HEK293 (cell line): ENCODE measurements around the gene SF3B2.

ENCODE experiments used
- CTCF ChIP-seq: fragments of 450-650 bp; formaldehyde crosslinking; IDR thresholded peaks from 2 replicates; pipeline ENCODE4 v1.5.1; 2016; ENCODE audit warnings: missing biosample characterization, missing genetic modification characterization
- YY1 ChIP-seq: fragments of 450-650 bp; formaldehyde crosslinking; IDR thresholded peaks from 2 replicates; pipeline ENCODE4 v1.5.1; 2018; ENCODE audit warnings: missing biosample characterization, missing genetic modification characterization
- ZBTB8A ChIP-seq: fragments of 450-650 bp; formaldehyde crosslinking; IDR thresholded peaks from 2 replicates; pipeline ENCODE4 v1.5.1; 2016; ENCODE audit warnings: missing biosample characterization, missing genetic modification characterization
- ZNF19 ChIP-seq: fragments of 450-650 bp; formaldehyde crosslinking; IDR thresholded peaks from 2 replicates; pipeline ENCODE4; 2016; ENCODE audit warnings: missing biosample characterization, missing genetic modification characterization, low read depth
- ZNF214 ChIP-seq: fragments of 450-650 bp; formaldehyde crosslinking; IDR thresholded peaks from 2 replicates; pipeline ENCODE4 v1.5.1; 2017; ENCODE audit warnings: missing biosample characterization, mild to moderate bottlenecking, missing genetic modification characterization, borderline replicate concordance
- ZNF555 ChIP-seq: fragments of 450-650 bp; formaldehyde crosslinking; conservative IDR thresholded peaks from 2 replicates; pipeline ENCODE4 v1.5.1; 2017; ENCODE audit warnings: missing biosample characterization, mild to moderate bottlenecking, missing genetic modification characterization, inconsistent platforms
- ZNF621 ChIP-seq: fragments of 450-650 bp; formaldehyde crosslinking; IDR thresholded peaks from 2 replicates; pipeline ENCODE4 v1.5.1; 2017; ENCODE audit warnings: missing biosample characterization, missing genetic modification characterization
- ZNF639 ChIP-seq: fragments of 450-650 bp; formaldehyde crosslinking; IDR thresholded peaks from 2 replicates; pipeline ENCODE4 v1.5.1; 2016; ENCODE audit warnings: missing biosample characterization, missing genetic modification characterization
- ZNF645 ChIP-seq: fragments of 450-650 bp; formaldehyde crosslinking; IDR thresholded peaks from 2 replicates; pipeline ENCODE4; 2016; ENCODE audit warnings: missing biosample characterization, missing genetic modification characterization
- ZNF830 ChIP-seq: fragments of 450-650 bp; IDR thresholded peaks from 2 replicates; pipeline ENCODE4 v1.5.0; 2018; ENCODE audit warnings: missing biosample characterization, missing genetic modification characterization, low read depth, mild to moderate bottlenecking, moderate library complexity
- TF ChIP-seq, protein P1 (sequence below): fragments of 450-650 bp; formaldehyde crosslinking; IDR thresholded peaks from 2 replicates; pipeline ENCODE4 v1.5.1; 2016; ENCODE audit warnings: missing biosample characterization, missing genetic modification characterization

DNA sequence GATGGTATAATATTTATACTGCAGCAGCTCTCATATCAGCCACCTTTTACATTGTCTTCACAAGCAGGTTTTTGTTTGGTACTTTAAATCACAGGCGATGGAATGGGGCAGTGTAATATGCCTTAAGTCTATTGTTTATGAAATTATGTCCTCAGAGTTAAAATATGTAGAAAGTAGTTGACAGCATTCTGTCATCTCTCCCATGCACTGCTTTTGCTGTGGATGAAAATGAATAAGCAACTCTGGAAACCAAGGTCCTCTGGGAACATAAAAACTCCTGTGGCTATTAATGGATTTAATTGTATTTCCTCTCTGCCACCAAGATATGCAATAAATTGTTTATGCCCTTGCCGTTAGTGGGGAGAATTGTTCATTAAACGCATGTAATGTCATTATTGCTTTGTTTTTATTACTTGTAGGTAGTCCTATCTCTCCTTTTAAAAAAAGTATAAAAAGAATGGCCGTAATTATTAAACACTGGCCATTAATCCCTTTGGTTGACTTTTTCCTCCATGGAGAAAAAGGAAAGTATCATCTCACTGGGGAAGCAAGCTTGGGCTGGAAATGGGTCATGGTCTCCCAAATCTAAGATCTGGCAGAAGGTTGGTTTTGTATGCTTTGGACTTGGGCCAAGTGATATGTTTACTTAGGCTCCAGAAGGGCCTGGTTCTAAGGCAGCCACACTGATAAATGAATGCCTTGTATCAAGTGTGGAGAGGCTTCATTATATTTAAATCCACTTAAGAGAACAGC lies 31.0 kb downstream of the SF3B2 start:
- TF ChIP-seq ZNF830 (tag by site-specific recombination) (no peak), ZNF19 (tag by site-specific recombination) (no peak), ZNF555 (no peak), CTCF (tag by site-specific recombination) (no peak), ZNF621 (tag by site-specific recombination) (no peak), YY1 (tag by site-specific recombination) (no peak), ZNF214 (tag by site-specific recombination) (no peak), ZNF645 (tag by site-specific recombination) (no peak), ZBTB8A (tag by site-specific recombination) (0 out of 2 replicates have a peak, but pooled peaks have one; percentile 22), ZNF639 (tag by site-specific recombination) (no peak)
- TF ChIP-seq, protein P1, sequence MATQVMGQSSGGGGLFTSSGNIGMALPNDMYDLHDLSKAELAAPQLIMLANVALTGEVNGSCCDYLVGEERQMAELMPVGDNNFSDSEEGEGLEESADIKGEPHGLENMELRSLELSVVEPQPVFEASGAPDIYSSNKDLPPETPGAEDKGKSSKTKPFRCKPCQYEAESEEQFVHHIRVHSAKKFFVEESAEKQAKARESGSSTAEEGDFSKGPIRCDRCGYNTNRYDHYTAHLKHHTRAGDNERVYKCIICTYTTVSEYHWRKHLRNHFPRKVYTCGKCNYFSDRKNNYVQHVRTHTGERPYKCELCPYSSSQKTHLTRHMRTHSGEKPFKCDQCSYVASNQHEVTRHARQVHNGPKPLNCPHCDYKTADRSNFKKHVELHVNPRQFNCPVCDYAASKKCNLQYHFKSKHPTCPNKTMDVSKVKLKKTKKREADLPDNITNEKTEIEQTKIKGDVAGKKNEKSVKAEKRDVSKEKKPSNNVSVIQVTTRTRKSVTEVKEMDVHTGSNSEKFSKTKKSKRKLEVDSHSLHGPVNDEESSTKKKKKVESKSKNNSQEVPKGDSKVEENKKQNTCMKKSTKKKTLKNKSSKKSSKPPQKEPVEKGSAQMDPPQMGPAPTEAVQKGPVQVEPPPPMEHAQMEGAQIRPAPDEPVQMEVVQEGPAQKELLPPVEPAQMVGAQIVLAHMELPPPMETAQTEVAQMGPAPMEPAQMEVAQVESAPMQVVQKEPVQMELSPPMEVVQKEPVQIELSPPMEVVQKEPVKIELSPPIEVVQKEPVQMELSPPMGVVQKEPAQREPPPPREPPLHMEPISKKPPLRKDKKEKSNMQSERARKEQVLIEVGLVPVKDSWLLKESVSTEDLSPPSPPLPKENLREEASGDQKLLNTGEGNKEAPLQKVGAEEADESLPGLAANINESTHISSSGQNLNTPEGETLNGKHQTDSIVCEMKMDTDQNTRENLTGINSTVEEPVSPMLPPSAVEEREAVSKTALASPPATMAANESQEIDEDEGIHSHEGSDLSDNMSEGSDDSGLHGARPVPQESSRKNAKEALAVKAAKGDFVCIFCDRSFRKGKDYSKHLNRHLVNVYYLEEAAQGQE (tag by site-specific recombination) = no peak
